ENCODE results near the gene NYAP1.
A peak's percentile ranks its signal among the peaks of the same experiment; 100 is the strongest.

NYAP1 gene

DNA sequence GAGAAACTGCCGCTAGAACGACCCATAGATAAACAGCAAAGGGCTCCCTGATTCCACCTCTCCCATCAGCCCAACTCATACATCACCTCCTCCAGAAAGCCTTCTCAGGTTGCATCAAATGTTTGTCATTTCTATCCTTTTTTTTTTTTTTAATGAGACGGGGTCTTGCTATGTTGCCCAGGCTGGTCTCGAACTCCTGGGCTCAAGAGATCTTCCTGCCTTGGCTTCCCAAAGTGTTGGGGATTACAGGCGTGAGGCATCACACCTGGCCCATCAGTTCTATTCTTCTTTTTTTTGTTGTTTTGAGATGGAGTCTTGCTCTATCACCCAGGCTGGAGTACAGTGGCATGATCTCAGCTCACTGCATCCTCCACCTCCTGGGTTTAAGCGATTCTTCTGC, 26.7 kb upstream of the NYAP1 start:
- no peak for DNase-seq (ENCODE audit: low spot score)

DNA sequence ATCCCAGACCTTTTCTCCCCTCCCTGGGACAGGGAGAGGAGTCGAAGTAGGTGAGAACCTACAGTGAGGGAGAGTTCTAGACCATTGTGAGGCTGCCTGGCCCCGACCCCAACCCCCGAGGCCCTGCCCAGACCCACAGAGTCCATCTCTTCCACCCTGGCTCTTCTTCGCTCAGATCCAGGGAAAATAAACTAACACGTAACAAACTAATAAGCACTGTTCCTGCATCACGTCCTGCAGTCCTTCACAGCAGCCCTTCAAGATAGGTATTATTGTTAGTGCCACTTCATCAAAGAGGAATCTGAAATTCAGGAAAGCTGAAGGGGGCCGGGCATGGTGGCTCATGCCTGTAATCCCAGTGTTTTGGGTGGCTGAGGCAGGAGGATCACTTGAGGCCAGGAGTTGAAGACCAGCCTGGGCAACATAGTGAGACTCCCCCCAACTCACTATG, 19.5 kb upstream of the NYAP1 start, which contains the start of gene SPACDR:
SPACDR (minus strand) TSS at position 51 of the 451 bp plus-strand sequence. CDS start 235 bp downstream, outside the sequence.
- no peak for DNase-seq (ENCODE audit: low spot score)

DNA sequence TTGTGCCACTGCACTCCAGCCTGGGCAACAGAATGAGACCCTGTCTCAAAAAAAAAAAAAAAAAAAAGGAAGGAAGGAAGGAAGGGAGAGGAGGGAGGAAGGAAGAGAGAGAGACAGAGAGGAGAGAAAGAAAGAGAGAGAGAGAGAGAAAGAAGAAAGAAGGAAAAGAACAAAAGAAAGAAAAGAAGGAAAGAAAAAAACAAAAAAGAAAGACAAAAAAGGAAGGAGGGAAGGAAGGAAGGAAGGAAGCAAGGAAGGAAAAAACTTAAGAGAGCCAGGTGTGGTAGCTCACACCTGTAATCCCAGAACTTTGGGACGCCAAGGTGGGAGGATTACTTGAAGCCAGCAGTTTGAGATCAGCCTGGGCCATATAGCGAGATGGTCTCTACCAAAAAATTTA, 18.9 kb upstream of the NYAP1 start:
- DNase-seq (ENCODE audit: low spot score): no peak

DNA sequence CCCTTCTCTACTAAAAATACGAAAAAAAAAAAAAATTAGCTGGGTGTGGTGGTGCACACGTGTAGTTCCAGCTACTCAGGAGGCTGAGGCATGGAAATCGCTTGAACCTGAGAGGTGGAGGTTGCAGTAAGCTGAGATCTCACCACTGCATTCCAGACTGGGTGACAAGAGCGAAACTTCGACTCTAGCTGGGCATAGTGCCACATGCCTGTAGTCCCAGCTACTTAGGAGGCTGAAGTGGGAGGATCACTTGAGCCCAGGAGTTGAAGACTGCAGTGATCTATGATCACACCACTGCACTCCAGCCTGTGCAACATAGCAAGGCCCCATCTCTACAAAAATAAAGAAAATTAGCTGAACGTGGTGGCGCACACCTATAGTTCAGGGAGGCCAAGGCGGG, 18.4 kb upstream of the NYAP1 start:
- DNase-seq (ENCODE audit: low spot score): no peak

DNA sequence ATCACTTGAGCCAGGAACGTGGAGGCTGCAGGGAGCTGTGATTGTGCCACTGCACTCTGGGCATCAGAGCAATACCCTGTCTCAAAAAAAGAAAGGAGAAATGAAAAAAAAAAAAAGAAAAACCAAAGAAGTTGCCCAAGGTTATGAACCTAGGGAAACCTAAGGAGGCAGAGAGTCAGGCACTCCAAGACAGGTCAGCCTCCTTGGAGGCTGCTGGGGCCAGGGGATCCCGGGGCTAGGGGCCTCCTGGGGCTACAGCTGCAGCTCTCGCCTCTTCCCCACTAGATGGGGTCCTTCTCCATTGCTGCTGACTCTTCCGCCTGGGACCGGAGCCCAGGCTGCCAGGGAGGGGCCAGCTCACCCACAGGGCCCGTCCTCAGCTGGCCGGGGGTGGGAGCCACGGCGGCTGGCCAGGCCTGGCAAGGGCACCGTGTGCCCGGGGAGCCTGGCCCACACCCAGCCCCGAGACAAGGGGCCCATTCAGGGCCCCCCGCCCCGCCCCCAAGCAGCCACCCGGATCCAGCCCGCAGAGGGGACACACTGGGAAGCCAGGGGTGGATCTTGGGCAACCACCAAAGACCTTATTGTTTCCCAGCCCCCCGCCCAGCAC, 17.9 kb upstream of the NYAP1 start:
- peak; percentile 88 for DNase-seq (ENCODE audit: low spot score)

DNA sequence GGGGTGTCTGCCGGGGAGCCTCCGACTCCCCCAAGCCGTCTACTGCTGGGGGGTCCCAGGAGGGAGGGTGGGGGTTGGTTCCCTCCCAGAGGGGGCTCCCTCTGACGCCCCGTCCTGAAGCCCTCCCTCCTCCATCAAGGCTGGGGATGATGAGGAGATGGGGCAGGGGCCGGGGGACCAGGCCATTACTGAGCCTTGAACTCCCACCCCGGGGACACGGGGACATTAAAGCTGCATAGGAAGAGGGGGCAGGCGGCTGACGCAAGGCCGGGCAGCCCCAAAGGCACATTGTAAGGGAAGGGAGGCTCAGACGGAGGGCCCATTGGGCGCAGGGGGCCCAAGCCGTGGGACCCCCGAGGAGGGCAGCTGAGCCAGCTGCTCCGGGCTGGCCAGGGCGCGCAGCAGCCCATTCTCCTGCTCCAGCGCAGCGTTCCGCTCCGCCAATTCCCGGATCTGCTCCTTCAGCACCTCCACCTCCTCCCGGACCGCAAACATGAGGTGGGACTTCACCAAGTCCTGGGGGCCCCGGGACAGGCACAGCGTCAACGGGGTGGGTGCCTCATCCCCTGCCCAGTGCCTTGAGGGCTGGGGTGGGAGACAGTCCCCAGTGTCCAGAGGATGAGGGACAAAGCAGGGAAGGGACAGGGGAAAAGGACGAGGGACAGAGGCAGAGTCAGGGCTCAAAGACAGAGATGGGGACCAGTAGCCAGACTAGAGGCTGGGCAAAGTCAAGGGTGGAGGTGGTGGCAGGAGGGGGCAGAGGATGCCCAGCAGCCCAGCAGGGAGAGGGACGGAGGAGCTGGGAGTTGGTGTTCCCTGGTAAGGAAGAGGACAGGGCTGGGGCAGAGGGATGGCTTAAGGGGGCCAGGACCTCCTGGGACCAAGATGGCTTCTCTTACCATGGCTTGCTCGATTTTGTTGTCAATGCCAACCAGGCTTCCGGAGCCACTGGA, 16.8 kb upstream of the NYAP1 start:
- no peak for DNase-seq (ENCODE audit: low spot score)

DNA sequence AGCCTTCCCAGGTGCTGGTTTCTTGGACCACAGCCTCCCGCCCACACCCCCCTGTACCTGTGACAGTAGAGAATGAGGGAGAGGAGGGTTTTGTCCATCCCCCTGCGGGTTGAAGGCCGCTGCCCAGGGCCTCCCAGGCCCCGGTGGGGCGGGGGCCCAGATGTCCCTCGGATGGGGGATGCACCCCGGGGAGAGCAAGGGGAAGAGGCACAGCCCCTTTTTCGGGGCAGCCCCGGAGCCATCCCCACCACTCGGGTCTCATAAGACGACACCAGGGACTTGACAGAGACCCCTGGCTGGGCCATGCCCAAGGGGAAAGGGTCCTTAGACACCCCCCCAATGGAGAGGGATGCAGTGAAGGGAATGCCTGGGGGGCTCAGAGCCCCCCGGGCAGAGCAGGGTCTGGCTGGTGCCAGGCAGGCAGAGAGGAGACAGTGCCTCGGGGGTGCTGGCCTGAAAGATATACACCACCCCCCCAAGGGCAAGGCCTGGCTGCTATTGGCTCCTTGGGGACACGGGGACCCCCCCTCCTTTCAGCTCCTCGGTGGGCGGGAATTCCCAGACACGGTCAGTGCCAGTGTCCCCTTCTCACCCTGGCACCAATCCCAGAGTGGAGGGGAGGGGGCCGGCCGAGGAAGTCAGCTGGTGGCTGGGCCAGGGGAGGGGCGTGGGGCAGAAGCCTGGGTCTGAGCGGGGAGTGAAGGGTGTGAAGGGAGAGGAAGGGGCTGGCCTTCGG, 15.9 kb upstream of the NYAP1 start:
- DNase-seq (ENCODE audit: low spot score): no peak

DNA sequence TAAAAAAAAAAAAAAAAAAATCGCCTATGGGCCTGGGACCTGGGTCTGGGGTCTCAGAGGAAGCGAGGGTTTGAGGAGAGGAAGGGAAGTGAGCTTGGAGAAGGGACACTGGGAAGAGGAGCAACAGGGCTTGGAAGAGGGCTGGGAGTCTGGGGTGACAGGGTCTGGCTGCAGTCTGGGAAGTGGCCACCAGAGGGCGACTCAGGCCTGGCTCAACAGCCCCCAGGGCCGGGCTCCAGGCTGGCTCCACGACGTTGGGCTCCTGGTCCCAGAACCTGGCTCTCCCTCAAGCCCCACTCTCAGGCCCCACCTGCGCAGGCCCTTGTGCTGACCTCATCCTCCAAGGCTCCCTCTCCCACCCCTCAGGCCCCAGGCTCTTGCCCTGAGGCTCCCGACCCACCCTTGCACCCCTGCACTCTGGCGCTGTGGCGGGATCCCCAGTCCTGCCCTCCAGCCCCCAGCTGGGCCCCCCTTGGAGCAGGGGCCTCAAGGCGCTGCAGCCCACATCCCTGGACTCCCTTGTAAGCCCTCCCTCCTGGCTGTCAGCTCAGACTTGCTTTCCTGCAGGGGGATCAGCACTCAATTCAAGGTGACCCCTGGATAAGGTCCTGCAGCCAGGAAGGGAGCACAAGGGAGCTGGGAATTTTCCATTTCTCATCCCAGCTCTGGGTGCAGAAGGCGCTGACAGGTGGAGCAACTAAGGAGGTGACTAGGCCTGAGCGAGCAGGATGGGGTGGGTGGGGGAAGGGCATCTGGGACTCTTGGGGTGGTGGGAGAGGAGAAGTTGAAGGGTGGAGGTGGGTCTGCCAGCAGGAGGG, 14.3 kb upstream of the NYAP1 start:
- peak; percentile 84 for DNase-seq (ENCODE audit: low spot score)

DNA sequence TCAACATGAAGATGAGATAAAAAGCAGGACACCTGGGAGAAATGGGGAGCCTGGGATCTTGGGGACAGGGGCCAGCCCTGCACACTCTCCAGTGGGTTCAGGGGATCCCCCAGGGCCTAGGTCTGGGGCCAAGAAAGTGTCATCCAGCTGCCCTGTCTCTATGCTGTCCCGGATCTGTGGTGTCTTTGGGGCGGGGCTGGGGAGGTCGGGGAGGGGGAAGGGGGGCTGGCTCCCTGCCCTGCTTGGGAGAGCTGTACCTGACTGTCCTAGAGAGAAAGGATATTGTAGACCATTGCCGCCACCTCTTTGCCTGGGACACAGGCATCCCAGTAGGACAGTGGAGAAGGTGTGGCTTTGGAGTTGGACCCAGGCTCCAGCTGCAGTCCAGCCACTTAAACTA, 12.7 kb upstream of the NYAP1 start:
- DNase-seq (ENCODE audit: low spot score): no peak

DNA sequence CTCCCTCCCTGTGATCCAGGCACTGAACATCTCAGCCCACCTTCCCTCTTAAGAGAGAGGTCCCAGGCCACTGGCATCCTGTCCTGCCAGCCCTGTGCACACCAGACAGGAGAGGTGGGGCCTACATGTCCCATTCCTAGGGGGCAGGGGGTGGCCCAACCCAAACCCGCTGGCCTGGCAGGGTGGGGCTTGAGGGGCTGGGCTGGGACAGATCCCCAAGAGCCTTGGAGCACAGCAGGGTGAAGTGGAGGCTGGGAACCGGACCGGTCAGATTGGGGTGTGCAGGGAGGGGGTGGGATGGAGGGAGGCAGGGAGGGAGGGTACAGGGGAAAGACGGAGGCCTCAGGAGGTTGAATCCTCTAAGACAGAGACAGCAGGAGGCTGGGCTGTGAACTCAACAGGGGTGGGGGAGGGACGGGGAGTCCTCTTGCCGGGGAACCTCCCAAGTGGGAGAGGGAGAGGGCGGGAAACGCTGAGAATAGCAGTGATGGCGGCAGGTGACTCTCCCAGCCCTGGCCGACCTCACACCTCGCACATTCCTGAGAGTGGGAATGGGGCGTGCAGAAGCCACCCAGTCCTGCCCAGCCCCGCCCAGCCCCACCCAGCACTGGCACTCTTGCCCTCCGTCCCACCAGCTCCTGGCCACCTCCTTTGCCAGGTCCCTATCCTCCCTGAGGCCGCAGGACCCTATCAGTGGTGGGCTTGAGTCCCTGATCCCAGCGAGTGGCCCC, 11.4 kb upstream of the NYAP1 start:
- DNase-seq (ENCODE audit: low spot score): peak; percentile 82

DNA sequence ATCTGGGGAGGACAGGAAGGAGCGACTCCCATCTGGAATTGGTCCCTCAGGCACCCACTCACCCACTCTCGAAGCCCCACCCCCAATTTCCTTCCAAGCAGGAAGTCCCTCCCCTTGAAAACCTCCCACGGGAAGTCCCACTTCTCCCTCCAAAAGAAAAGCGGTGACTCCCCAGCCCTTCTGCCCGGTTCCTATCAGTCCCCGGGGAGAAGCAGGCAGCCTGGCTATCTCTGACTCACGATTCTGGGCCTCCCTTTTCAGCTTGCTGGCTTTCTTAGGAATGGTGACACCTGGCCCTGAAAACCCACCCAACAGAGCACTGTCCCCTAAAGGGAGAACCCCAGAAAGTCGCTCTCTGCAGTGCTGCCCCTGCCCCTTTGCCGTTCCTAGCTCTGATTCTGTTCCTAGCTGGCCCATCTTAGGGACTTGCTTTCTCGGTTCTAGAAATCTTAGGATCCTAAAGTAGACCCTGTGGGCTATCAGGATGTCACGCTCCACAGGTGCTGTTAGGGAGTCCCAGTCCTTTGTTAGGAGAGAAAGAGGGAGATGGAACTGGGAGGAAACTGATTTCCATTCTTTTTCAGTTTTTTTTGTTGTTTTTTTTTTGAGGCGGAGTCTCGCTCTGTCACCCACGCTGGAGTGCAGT, 10.8 kb upstream of the NYAP1 start:
- peak; percentile 85 for DNase-seq (ENCODE audit: low spot score)

DNA sequence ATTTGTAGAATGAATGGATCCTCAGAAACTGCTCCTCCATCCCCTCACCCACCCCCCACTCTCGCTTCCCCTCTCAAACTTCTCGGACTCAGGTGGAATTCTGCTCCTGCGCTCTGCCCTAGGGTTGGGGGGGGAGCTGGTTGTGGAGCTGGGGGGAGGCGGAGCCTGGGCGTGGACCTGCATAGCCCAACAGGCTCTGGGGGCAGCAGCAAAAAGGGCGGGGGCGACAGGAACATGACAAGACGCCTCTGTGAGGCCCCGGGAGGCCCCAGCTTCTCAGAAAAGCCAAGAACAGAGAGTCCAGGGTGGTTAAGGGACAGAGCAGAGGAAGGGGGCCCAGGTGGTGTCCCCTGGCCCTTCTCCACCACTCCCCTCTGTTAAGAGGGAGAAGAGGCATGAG, 8.2 kb upstream of the NYAP1 start:
- no peak for DNase-seq (ENCODE audit: low spot score)

DNA sequence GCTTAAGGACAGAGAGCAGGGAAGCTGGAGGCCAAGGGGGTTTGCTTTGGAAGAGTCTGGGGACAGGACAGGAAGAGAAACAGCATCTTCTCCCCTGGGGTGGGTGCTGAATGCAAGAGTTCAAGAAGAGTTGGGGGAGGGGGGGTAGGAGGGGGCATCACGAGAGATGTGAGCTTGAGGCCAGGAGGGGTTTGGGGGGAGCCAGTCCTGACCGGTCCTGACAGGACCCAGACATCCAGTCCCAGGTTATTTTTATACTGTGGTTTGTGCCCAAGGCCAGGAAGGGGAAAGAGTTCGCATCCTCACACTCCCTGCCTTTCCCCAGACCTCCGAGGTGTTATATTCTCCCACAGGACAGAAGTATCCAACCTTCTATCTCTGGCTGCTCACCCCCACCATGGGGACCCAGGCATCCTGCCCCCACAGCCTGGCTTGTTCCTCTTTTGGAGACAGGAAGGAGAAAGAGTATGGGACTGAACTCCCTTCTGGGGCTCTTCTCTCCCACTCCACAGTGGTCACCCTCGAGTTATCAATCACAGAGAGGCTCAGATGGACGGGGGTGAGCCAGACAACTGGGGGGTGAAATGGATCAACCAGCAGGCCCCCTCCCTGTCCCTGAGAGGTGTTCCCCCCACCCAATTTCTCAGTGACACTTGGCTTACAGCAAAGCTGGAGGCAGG, 7.5 kb upstream of the NYAP1 start:
- DNase-seq (ENCODE audit: low spot score): no peak

DNA sequence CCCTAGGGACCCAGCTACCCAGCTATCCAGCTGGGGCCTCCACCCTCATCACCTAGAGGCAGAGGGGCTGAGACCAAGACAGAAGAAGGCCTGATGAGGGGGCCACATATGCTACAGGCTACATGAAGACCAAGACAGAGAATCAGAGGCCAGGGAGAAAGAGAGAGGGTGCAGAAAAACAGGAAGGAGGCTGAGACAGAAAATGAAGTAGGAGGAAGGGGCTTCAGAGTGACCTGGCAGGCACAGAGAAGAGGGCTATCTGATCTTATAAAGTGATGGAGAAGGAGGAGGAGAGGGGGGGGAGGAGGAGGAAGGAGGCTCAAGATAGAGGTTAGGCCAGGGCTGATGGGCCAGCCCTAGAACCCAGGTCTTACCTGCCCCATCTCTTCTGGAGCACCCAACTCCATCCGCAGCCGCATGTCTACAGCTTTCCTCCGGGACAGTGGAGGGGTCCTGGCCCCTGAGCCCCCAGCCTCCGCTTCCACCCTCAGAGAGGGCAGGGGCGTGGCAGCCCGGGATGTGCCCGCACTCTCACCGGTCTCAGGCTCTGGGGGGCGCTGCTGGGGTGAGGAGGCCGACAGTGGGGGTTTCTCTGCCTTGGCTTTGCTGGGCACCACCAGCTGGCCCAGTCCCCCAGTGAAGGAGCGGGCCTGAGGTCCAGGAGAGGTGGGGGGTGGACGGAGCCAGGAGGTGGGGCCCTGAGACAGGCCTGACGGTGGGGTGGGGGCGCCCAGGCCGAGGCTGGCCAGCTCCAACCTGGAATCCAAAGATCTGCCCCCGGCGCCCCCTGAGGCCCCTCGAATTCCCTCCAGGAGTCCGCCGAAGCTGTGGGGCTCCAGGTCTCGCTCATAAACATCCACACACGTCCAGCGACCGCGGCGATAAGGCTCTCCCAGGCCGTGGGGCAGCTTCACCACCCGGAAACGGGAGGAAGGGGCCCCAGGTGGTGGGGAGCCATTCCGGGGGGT, 6.5 kb upstream of the NYAP1 start:
- DNase-seq (ENCODE audit: low spot score): no peak

DNA sequence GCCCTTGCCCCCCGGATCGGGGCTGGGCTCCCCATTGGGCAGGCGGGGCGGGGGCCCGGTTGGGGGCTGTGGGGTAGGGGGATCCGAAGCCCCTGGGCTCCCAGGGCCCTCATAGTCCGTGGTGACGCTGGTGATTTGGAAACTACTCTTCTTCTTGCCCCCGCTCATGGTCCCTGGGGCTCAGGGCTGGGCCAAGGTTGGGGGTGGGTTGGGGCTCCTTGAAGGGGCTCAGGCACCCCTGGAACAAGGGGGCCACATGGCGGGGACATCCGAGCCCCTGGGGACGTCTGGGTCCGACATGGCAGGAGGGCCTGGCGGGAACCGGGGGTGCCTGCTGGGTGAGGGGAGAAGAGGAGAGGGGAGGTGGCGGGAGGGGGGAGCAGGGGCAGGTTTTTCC, 5.9 kb upstream of the NYAP1 start:
- no peak for DNase-seq (ENCODE audit: low spot score)

DNA sequence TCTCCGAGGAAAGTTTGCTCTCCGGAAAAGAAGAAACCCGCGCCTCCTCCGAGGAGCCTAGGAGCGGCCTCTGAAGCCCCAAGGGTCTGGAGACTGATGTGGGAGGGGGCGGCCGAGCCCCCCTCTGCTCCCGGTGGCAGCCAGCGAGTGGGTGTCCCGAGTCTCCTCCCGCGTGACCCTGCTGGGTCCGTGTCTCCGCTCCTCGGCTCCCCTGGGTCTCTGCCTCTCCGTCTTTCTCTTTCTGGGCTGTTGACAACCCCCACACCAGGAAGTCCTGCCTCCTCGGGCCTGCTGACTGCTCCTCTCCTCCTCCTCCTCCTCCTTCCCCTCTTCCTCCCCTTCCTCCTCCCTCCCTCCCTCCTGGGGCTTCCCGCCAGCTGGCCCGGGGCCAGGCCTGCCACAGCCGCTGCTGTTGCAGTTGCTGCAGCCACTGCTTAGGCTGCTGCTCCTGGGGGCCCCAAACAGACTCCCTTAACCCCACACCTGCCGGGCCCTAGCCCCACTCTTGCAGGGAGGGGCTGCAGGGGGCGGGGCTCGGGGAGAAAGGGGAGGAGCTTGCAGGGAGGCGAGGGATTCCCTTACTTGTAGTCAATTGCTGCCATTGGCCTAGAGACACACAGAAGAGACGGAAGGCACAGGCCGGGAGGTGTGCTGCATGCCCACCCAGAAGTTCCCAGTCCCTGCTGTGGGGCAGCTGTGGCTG, 4.6 kb upstream of the NYAP1 start, which contains the start of gene TSC22D4:
TSC22D4 (minus strand) TSS at position 257 of the 703 bp plus-strand sequence. CDS start 1,176 bp downstream, outside the sequence.
- DNase-seq (ENCODE audit: low spot score): peak; percentile 95

DNA sequence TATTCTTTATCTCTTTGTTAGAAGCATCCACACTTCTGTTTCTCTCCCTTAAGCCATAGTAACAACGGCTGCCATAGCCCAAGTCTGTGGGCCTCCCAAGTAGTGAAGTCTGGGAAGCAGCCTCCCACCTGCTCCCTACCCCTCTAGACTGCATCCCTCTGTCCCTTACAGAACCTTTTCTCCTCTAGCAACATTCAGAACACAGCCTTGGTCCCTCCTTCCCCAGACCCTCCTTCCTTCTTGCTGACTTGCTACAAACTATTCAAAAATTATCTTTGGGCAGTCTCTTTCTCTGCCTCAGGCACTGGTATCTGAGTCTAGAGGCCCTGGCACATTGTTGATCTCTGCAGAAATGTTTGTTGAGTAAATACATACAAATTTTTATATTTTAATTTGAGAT, 2.3 kb upstream of the NYAP1 start:
- no peak for DNase-seq (ENCODE audit: low spot score)

DNA sequence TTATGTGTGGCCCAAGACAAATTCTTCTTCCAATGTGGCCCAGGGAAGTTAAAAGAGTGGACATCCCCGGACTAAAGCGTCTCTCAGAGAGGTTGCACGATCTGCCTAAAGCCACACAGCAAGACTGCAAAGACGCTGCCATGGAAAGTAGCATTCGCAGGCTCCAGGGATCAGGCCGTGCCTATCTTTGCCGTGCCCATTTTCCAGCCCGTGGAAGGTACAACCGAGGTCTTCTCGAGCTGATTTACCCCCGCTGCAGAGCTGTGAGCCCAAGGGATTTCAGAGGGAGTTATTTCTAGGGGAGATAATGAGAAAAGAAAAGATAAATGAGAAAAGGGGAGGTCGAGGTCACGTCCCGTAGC, 1.0 kb upstream of the NYAP1 start:
- no peak for DNase-seq (ENCODE audit: low spot score)
